NCI-H2227 (cell line): ENCODE measurements around the gene RBM17.
A peak's percentile ranks its signal among the peaks of the same experiment; 100 is the strongest.
"Not testable (repeated sequence)": the region's sequence is repeated elsewhere in the genome, so short reads cannot be mapped to it uniquely, and the experiment has no call there.

ENCODE experiments used
- DNase-seq: peaks from one replicate; lab custom pipeline; 2025; ENCODE audit not compliant: unreplicated experiment; lab: John Stamatoyannopoulos, UW

The RBM17 gene

DNA sequence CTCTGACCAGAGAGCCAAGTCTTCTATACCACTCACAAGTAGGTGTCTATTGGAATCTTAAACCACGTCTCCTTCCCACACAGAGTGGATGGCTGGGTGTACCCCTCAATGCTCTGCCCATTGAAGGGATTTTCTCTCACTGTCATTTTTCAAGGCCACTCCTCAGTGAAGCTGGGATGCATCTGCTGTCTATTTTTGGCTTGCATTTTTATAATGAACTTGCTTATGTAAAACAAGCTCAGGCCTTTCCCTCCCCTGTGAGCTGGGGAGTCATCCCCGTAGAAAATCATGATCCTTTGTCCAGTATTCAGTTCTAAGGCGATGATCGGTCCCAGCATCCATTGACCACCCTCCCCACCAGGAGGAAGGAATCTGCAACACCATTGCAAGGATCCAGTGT lies 9.8 kb upstream of the RBM17 start:
- no peak for DNase-seq

DNA sequence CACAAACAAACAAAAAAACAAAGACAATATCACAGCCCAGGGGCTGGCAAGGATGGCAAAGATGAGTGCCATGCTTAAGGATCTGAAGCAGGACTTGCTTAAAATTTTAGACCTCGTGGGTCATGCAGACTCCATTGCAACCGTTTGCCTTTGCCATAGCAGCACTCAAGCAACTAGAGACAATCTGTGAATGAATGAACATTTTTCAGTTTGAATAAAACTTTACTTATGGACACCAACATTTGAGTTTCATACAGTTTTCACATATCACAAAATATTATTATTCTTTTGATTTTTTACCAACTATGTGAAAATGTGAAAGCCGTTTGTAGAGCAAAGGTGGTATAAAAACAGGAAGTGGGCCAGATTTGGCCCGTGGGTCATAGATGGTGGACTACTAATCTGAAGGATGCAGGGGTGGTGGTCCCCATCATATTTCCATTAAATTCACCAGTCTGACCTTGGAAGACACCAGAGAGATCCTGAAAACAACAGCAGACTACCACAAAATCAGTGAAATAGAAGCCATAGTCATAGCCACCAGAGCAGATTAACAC lies 8.3 kb upstream of the RBM17 start:
- DNase-seq = no peak

DNA sequence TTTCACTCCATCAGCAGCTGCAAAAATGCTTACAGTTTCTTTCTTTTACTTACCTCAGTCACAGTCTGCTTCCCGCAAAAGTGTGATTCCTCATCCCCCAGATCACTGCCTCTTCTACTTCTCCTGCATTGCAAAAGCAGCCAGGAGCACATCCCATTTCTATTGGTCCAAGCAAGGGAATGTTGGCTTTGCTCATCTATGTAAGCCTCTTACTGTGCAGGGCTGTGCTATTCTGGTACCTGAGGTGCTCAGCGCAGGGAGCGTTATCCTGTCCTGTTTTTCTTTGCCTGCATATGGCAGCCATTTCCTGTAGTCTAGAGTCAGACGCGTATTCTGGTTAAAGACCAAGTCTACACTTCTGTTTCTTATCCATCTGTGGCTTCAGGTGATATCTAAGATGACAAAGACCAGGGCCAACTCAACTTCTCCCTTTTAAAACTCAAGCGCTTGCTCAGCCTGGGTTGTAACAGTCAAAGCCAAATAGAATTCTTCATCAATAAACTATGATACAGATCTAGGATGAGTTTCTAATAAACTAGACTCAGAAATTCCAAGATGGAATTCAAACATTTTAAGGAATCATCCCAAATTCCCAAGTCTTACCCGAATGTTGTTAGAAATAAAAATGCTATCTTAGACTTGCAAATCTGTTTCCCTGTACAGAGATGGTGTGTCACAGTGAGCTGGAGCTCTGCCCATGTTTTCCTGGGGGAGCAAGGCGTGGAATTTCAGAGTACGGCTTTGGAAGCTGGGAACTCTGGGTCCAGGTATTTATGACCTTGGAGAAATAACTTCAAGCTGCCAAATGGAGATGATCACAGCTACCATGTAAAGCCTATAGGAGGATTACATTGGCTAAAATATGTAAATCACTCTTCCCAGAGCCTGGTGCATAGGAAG lies 6.1 kb upstream of the RBM17 start:
- DNase-seq = no peak

DNA sequence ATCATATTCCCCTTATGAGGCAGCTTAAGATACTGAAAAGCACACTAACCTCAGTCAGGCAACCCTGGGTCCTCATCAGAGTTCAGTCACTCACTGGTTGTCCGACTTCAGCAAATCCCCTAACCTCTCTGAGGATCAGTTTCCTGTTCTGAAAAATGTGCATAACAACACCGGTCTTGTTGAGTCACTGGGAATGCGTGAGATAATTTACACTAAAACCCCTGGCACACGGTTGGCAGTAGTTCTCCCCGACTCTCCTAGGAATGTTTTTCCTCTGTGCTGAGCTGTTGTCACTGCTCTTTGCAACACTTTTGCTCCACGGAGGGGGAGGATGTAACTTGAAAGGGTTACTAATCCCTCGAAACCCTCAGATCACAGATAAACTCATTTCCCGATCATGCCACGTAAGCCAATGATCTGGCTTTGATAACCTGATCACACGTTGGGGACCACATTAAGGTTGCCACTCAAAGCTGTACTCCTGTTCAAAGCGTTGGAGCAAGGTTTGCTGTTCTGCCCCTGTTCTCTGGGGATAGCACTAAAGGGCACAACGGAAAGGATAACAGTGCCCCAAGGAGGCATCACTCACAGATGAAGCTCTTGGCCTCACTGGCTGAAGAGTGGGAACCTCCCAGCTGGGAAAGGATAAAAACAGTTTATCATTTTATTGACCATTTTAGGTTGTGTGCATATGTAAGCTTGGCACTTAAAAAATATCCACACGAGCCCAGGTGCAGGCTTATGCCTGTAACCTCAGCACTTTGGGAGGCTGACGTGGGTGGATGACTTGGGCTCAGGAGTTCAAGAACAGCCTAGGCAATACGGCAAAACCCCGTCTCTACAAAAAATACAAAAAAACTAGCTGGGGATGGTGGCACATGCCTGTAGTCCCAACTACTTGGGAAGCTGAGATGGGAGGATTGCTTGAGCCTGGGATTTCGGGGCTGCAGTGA lies 5.0 kb upstream of the RBM17 start:
- DNase-seq = no peak

DNA sequence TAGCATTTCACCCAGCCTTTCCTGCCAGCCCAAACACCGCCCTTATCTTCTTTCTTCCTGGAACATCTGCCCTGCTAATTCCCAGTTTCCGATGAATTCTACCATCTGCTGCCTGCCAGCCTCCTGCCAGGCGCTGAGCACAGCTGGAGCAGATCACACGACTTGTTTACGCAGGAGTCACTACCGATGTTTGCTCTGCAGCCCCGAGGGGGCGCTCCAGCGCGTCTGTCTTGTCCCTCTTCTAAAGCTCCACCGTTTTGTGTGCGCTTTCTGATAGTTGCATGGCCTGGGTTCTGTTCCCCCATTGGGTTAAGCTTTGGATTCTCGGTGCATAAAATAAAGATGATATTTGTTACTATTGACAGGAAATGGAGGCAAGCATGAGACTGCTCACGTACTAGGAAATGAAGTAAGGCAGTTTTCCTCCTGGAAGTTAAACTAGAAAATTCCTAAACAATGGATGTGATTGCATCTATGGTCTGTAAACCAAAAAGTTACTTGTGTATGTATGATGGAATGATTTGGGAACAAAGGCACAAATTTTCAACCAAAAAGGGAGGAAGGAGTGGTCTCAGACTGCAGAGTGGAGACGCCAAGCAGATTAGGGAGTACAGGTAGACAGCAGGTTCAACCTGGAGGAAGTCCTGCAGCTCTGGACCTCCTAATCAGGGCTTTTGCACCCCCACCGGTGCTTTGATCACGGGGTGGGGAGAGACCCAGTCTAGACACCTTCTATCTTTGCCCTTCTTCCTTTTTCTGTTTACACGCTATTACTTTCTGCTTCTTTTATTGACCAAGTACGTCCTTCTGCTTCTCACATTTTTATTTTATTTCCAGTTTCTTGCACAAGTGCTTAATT lies 2.2 kb upstream of the RBM17 start:
- peak; percentile 87 for DNase-seq

DNA sequence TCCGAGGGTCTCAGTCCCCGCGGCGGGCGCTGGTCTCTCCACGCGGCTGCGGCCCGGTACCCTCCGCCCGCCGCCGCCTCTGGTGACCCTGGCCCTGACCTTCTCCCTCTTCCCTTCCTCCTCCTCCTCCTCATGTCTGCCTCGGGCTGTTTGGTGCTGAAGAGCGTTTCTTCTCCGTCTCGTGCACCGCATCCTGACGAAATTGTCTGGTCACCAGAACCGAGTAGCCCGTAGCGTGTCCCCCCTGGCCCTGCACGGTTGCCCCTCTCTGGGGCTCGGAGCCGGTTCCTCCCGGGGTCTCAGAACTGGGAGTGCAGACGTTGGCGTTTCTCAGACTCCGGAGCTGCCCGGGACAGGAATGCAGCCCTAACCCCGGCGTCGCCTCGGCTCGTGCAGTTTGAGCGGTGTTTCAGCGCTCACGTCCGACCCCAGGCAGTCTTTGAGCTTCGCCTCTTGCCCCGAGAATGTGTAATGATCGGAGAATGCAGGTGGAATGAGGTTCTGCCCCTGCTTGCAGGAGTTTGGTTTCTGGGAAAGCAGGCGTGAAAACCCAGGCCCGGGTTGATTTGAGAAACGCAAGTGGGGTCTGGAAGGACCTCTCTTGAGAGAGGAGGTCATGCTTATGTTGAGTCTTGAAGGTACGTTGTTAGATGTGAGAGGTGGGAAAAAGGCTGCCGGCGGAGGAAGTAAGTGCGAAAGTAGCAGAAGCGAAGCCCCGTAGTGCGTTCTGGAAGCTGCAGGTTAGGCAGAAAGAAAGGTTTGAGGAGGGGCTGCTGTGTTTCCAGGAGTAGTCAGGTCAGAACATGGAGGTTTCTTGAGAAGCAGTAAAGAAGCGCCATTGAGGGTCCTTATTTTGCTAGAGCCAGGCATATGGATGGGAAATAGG lies 743 bp downstream of the RBM17 start:
- DNase-seq = peak; percentile 22

DNA sequence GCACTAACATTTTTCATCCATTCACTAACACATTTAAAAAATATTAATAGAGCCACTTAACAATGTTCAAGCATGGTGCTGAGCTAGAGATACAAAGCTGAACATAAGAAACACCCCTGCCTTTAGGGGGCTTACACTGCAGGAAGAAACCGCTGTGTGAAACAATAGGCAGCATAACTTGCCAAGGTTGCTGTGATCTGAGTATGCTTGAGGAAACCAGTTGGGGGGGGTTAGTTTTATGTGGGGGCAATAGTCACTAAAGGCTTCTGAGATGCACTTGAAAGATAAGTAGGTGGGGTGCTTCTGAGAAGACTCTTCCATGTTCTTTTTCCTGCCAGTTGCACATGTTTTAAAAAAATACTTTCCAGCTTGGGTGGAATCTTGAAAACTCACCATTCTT lies 2.8 kb downstream of the RBM17 start:
- no peak for DNase-seq

DNA sequence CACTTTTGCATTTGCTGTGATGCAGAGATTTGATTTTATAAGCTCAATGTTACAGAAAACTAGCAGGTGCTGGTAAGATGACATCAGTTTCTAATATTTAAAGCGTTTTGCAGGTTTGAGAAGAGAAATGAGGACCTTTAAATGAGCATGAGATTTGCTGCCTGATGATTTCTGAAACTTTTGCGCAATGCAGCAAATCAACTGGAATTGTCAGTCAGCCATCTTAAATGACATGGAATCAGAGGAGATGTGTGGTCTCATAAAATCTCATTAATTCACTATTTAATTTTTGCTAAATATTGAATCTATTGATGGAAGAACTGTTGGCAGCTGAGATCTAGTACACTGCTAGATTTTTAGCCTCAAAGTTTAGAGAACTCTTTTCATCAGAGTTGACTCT lies 3.9 kb downstream of the RBM17 start:
- no peak for DNase-seq

DNA sequence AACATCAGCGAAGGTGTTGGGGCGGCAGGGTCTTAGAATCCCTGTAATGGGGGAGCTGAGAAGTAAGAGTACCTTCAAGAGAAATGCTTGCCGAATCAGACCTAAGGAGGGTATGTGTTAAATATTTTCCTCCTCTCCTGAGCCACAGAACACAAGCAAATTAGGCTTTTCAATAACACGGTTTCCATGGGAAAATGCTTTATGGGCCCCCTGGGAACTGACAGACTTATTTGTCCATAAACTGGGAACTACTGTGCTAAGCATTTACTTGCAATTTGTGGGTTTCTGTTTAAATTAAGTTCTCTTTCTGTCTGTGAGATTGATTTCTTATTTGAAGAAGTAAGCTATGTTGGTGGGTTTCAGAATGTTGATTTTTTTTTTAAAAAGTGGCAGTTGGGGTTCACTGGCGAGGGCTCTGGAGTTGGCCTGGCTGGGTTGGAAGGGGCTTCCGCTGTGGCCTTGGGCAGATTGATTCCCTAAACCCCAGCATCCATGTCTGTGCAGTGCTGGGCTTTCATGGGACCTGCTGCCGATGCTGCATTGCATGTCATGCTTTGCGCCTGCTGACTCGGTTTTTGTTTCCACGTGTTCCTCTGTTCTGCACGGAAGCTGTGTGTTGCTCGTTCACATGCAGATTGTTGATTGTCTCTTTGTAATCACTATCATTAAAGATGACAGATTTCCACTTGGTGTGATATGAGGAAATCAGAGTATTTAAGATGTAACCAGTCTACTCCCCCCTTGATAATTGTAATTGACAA lies 7.2 kb downstream of the RBM17 start:
- DNase-seq = no peak

DNA sequence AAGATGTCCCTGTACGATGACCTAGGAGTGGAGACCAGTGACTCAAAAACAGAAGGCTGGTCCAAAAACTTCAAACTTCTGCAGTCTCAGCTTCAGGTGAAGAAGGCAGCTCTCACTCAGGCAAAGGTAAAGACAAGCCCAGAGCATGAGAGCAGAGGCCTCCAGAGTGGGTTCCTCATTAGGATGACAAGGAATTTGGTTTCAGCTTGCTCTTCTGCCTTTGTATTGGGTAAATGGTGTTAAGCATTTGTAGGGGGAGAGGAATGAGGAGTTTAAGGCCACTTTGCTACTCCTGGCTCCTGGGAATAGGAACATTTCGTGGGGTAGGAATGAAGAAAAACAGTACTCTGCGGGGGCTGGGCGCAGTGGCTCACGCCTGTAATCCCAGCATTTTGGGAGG lies 8.2 kb downstream of the RBM17 start:
- no peak for DNase-seq

DNA sequence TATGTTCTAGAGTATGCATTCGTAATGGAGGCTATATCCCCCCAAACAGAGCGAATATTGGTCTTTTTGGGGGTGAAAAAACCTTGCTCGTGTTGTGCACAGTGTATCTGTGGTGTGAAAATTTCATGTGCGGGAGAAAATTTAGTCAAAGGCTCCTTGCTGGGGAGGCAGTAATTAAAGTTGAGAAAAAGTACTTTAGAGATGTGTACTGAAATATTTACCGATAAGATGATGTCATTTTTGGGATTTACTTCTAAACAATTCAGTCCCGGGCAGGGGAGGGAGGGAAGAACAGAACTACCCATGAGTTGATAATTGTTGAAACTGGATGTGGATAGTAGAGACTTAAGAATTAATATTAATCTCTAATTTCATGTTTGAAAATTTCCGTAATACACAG lies 9.3 kb downstream of the RBM17 start:
- DNase-seq = no peak

DNA sequence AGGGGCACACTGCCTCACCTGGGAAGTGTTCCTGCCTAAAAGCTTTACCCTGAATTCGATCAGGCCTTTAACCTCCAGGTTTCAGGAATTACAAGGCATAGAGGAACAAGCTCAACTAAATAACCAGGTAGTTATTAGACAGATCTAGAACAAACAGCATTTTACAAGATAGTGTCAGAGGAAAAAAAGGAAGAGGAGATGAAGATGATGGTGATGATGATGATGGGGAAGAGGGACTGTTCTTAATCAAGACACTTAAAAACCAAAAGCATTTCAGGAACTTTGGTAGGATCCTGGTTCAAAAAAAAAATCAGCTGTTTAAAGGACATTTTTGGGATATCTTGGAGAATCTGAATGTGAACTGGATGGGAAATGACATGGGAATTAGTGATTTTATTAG lies 11.5 kb downstream of the RBM17 start:
- DNase-seq = no peak

DNA sequence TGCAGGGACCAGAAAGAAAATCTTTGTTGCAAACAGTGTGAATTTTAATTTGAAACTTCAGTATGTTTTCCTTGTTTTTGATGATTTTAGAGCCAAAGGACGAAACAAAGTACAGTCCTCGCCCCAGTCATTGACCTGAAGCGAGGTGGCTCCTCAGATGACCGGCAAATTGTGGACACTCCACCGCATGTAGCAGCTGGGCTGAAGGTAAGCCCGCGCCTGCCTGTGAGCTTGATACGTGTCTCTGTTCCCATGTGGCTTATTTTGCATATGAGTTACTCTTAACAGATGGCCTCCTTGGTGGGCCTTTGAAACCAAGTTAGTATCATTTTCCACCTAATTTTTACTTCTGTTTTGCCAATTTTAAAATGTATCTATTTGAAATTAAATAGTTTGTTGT lies 12.3 kb downstream of the RBM17 start:
- DNase-seq = no peak

DNA sequence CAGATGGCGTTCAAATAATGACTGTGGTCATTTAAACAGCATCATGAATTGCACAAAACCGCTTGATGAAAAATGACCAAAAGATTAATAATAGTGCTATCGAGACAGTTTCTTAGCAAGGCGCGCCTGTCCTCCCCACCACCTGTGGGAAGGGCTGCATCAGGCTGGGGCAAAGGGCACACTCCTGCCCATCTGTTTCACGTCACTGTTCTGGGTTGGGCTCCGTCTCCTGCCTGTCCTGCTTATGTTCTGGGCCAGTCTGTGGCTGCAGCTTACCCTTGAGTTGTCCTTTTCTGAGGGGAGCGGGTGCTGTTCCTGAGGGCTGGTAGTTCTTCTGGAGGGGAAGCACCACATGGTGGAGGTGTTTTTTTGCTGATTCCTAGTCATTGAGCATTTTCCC lies 13.3 kb downstream of the RBM17 start:
- DNase-seq = no peak

DNA sequence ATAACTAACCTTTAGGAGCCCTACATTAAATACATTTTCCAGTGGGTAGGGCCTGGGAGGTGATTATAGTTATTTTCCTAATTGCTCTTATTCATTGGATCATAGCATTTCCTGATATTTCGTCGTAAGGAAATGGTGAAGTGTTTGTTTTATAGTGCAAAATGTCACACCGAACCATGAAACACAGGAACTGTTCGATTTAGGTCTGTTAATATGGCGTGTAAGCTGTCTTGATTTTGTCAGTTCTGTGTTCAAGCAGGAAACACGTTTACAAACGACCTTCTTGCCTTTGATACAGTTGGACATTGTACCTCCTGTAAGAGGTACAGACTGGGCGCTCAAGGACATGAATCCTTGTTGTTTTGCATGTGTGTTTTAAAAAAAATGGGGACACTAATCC lies 14.8 kb downstream of the RBM17 start:
- no peak for DNase-seq

DNA sequence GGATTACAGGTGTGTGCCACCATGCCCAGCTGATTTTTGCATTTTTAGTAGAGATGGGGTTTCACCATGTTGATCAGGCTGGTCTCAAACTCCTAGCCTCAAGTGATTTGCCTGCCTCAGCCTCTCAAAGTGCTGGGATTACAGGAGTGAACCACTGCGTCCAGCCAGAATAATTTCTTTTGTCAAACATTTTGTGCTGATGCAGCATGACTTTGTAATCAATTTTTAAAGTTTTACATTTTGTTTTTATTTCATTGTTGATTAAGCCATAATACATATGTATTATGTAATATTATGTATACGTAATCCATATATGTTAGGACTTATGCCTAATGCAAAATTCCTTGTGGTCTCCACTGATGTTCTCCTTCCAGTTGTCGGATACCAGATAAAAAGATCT lies 18.8 kb downstream of the RBM17 start:
- DNase-seq = not testable (repeated sequence)

DNA sequence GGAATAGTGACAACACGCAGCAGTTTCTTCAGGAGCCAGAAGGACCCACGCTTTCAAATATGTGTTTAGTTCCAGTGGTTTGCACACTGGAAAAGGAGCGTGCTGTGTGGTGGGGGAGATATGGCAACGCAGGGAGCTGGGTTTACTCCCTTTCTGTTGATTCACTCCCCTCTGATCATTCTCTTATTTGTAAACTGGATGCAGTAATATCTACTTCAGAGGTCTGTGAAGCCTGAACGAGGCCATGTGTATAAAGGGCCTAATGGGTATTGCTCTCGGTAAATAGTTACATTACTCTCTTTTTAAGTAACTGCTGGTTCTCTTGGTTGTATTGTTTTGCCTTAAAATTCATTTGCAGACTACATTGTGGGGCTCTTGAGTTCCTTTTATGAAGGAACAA lies 19.2 kb downstream of the RBM17 start:
- no peak for DNase-seq

DNA sequence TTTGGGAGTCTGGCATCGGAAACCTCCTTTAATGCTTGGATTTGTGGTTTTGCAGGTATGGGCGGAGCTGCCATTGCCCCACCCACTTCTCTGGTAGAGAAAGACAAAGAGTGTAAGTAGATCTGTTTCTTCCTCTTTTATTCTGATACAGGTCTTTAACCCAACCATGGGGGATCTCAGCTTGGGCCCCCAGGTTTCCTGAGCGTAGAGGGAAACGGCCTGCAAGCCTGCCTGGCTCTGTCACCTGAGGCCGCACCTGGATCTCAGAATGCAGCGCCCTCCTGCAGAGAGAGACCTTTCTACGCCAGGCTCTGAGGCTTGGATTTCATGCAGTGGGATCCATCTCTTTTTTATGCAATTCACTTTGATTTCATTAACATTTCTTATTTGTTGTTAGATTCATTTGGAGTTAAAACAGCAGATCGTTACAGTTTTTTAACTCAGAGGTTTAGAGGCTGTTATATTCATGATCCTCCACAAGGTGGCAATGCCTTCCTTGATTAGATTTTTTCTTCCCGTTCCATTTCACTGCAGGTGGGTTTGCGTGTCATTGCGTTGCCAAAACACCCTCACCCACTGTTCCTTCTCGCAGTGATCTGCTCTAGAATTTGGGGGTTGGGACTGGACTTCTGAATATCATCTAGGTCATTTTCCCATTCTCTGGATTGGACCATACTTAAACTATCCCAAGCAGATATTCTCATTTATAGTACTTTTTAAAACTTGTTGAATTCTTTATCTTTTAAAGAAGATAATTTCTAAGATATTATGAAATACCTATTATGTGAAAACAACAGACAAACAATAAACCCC lies 20.0 kb downstream of the RBM17 start:
- DNase-seq = peak; percentile 32
